ENCODE data around the gene MSL3. TPM values are rescaled to one million over a fixed set of nuclear protein-coding genes. Genes with fewer than 3 reads are reported as not detected.

MSL3 gene
- total RNA-seq, 1 experiment from 2014 or later = 41.8 TPM

DNA sequence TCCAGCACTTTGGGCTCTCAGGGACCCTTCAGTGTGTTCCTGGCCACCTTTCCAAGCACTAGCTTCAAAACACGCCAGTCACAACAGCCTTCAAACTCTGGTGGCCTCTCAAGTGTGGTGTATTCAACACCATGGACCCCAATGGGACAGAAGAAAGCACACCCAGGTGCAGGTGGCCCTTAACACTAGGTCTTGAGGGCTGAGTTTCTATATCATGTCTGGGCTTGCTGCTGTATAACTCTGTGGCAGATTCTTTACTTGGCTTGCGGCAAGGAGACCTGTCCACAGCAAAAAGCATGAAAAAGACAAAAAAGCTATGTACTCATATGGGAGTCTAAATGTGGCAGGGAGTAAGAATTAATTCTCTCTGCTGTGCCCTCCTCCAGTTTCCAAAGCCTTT, 23.1 kb downstream of the MSL3 start:
- Histone ChIP-seq H3K27me3 (no peaks in the 10 kb centered on the region), H3K4me3 (no peak overlapping the region), H3K36me3 (no peaks in the 10 kb centered on the region), H3K9me3 (replicated peaks) (no peaks in the 10 kb centered on the region), H3K4me1 (no peaks in the 10 kb centered on the region), H3K27ac (no peak overlapping the region)
- DNase-seq = no peak

DNA sequence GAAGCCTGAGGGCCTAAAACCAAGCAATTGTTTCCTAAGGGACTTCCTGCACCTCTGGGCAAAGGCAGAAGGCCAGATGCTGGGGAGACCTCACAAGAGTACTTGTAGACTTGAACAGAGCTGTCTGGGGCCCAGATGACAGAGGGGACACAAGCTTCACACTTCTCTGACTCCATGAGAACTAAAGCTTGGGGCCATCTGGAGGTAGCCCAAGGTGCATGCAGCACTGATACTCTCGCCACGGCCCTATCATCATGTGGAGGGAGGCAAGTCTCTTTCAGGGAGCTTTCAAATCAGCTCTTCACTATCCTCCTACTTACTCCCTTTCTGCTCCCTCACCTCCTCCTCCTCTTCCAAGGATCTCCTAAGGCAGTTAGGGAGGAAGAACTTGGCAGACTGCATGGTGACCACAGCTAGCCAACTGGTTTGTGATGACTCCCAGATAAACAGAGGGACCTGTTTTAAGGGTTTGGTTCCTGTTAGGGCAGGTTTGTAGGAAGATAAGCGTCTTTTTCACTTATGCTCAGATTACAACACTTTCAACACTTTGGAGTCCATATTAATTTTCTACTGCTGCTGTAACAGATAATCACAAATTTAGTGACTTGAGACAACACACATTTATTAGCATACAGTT, 23.8 kb downstream of the MSL3 start:
- Histone ChIP-seq H3K9me3 (replicated peaks) (no peaks in the 10 kb centered on the region), H3K27ac (no peak overlapping the region), H3K36me3 (no peaks in the 10 kb centered on the region), H3K27me3 (no peaks in the 10 kb centered on the region), H3K4me3 (no peak overlapping the region), H3K4me1 (no peaks in the 10 kb centered on the region)
- DNase-seq = no peak

GRCh38 chrX:11784543-11784942, 26.5 kb downstream of the MSL3 start:
- no peaks in the 10 kb centered on the region for H3K4me1 ChIP-seq

DNA sequence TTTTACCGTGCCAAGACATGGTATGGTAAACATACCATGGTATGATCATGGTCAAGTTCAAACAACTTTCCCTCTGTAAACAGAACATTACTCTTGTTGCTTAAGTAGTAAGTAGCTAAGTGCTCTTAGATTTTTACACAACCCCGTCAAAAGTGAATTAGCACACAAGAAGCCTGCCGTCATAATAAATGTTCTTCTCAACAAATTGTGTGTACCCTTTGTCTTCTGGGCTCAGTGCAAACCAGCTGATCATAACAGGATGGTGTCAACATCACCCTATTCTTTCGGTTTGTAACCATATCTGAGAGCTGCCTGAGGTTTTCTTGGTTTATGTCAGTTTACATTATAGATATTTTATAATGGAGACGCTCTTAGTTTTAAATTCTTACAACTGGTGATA, 28.8 kb downstream of the MSL3 start:
- no peaks in the 10 kb centered on the region for H3K36me3 ChIP-seq
- DNase-seq = no peak
- no peaks in the 10 kb centered on the region; the same call in 1 of the 2 replicates for H3K9me3 ChIP-seq (replicated peaks)

More at GRCh38 chrX:11784543-11784942, 26.5 kb downstream of the MSL3 start:
- Histone ChIP-seq H3K4me3 (no peak overlapping the region), H3K27ac (no peak overlapping the region), H3K9me3 (replicated peaks) (no peaks in the 10 kb centered on the region), H3K36me3 (no peaks in the 10 kb centered on the region), H3K27me3 (peaks cover 4% of the 10 kb centered on the region; the same call in 1 of the 2 replicates)
- DNase-seq = no peak

GRCh38 chrX:11787564-11787963, 29.5 kb downstream of the MSL3 start:
- DNase-seq = peak; percentile 77 to 83
- Histone ChIP-seq H3K27me3 (peaks cover 4% of the 10 kb centered on the region; the same call in 1 of the 2 replicates), H3K4me1 (no peaks in the 10 kb centered on the region), H3K36me3 (no peaks in the 10 kb centered on the region), H3K9me3 (replicated peaks) (no peaks in the 10 kb centered on the region; the same call in 1 of the 2 replicates), H3K27ac (no peak overlapping the region), H3K4me3 (0 out of 2 replicates have a peak overlapping the region, but pooled peaks have one; percentile 10)

More for the DNA sequence above, 28.8 kb downstream of the MSL3 start:
- 0 out of 2 replicates have a peak overlapping the region, but pooled peaks have one; percentile 10 for H3K4me3 ChIP-seq
- no peak overlapping the region for H3K27ac ChIP-seq
- no peaks in the 10 kb centered on the region for H3K4me1 ChIP-seq
- peaks cover 4% of the 10 kb centered on the region; the same call in 1 of the 2 replicates for H3K27me3 ChIP-seq

GRCh38 chrX:11789809-11790208, 31.8 kb downstream of the MSL3 start:
- Histone ChIP-seq H3K27ac (no peak overlapping the region), H3K36me3 (no peaks in the 10 kb centered on the region), H3K9me3 (replicated peaks) (no peaks in the 10 kb centered on the region; the same call in 1 of the 2 replicates), H3K27me3 (peaks cover 4% of the 10 kb centered on the region; the same call in 1 of the 2 replicates), H3K4me3 (no peak overlapping the region), H3K4me1 (no peaks in the 10 kb centered on the region)
- no peak for DNase-seq

DNA sequence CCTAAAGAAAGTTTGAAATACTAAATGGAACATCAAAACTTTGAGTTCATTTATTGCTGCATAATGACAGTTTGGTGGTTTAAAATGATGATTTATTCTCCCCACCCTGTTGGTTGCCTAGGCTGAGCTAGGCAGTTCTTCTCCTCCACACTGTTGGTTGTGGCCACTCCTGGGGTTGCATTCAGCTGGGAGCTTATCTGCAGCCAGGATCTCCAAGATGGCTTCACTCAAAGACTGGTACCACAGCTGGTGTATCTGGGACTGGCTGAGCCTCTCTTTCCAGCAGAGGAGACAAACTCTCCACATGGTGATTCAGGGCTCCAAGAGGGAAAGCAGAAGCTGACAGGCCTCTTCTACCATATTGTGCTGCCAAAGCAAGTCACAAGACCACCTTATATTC, 33.1 kb downstream of the MSL3 start:
- no peak overlapping the region for H3K27ac ChIP-seq
- H3K27me3 ChIP-seq = peaks cover 4% of the 10 kb centered on the region; the same call in 1 of the 2 replicates
- no peaks in the 10 kb centered on the region; the same call in 1 of the 2 replicates for H3K9me3 ChIP-seq (replicated peaks)
- no peaks in the 10 kb centered on the region for H3K36me3 ChIP-seq
- DNase-seq = no peak
- H3K4me3 ChIP-seq = no peak overlapping the region
- no peaks in the 10 kb centered on the region for H3K4me1 ChIP-seq

- peaks cover 4% of the 10 kb centered on the region; the same call in 1 of the 2 replicates for H3K27me3 ChIP-seq
- no peaks in the 10 kb centered on the region for H3K36me3 ChIP-seq
- DNase-seq = no peak
- H3K4me3 ChIP-seq = no peak overlapping the region
- H3K4me1 ChIP-seq = no peaks in the 10 kb centered on the region
- H3K27ac ChIP-seq = no peak overlapping the region
- no peaks in the 10 kb centered on the region; the same call in 1 of the 2 replicates for H3K9me3 ChIP-seq (replicated peaks)
Measured at GRCh38 chrX:11791537-11791936, 33.5 kb downstream of the MSL3 start.

- Histone ChIP-seq H3K27me3 (peaks cover 4% of the 10 kb centered on the region; the same call in 1 of the 2 replicates), H3K4me1 (no peaks in the 10 kb centered on the region), H3K4me3 (no peak overlapping the region), H3K36me3 (no peaks in the 10 kb centered on the region), H3K27ac (no peak overlapping the region), H3K9me3 (replicated peaks) (no peaks in the 10 kb centered on the region; the same call in 1 of the 2 replicates)
- no peak for DNase-seq
Measured at GRCh38 chrX:11792461-11793421, 34.7 kb downstream of the MSL3 start.

GRCh38 chrX:11793734-11794133, 35.7 kb downstream of the MSL3 start:
- Histone ChIP-seq H3K36me3 (no peaks in the 10 kb centered on the region), H3K9me3 (replicated peaks) (no peaks in the 10 kb centered on the region; the same call in 1 of the 2 replicates), H3K4me1 (no peaks in the 10 kb centered on the region), H3K27me3 (no peaks in the 10 kb centered on the region), H3K27ac (no peak overlapping the region), H3K4me3 (no peak overlapping the region)
- DNase-seq = no peak

DNA sequence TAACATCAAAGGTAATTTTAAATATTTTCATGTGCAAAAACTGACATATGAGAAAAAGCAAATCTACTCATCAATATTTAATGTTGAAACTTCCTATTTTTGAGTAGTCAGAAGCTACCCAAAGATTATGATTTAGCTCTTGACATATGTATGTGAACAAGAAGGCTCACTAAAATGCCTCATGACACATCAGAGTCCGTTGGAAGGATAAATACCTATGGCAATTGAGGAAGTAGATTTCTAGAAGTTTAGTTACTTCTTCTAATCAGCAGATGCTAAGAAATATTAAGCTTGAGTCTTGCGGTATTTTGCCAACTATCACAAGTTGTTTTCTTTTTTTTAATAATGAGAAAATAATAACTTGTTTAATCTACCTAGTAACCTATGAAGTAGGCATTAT, 55.3 kb downstream of the MSL3 start:
- peaks cover 2% of the 10 kb centered on the region; the same call in 1 of the 2 replicates for H3K27me3 ChIP-seq
- no peaks in the 10 kb centered on the region for H3K4me1 ChIP-seq
- no peak overlapping the region for H3K27ac ChIP-seq
- DNase-seq = no peak
- no peak overlapping the region for H3K4me3 ChIP-seq
- no peaks in the 10 kb centered on the region for H3K36me3 ChIP-seq
- no peaks in the 10 kb centered on the region for H3K9me3 ChIP-seq (replicated peaks)

Other genes with a start within 250 kb of the MSL3 start
- 31.1 and 34.5 TPM in 2 replicates for gene ARHGAP6, start 92.3 kb upstream of the MSL3 start, total RNA-seq (2014; rRNA removed; shearing (Covaris generic))